Neural cell (in vitro differentiated cells): ENCODE data around the gene LINC00237. TPM values are rescaled to one million over a fixed set of nuclear protein-coding genes. Genes with fewer than 3 reads are reported as not detected.

ENCODE experiments used
- H2AFZ ChIP-seq: fragments of 200-600, 300-800 bp; sonication (generic), shearing (Covaris generic); 2 replicates; pipeline ENCODE4 v1.6.0; 2014; ENCODE audit warnings: low read depth, mild to moderate bottlenecking, antibody characterized with exemption, low read length, moderate library complexity
- H3F3A ChIP-seq: fragments of 200-600 bp; shearing (Covaris generic); 2 replicates; pipeline ENCODE4 v1.6.1; 2016; ENCODE audit warnings: mild to moderate bottlenecking, moderate library complexity, mixed read lengths, antibody characterized with exemption, low read length; ENCODE audit not compliant: insufficient read depth, poor library complexity, severe bottlenecking
- H3K27ac ChIP-seq: fragments of 200-600, 300-800 bp; sonication (generic), shearing (Covaris generic); 2 replicates; pipeline ENCODE4 v1.5.1; 2014; ENCODE audit warnings: mild to moderate bottlenecking, low read length, moderate library complexity
- H3K27me3 ChIP-seq: fragments of 300-800, 200-600 bp; sonication (generic), shearing (Covaris generic); 2 replicates; pipeline ENCODE4 v1.6.0; 2014; ENCODE audit warnings: mild to moderate bottlenecking, low read depth, low read length, moderate library complexity; ENCODE audit not compliant: insufficient read depth
- H3K36me3 ChIP-seq: fragments of 300-800, 200-600 bp; sonication (generic), shearing (Covaris generic); 2 replicates; pipeline ENCODE4 v1.5.1; 2014; ENCODE audit warnings: mild to moderate bottlenecking, antibody characterized with exemption, low read length, moderate library complexity; ENCODE audit not compliant: insufficient read depth
- H3K4me2 ChIP-seq: fragments of 300-800, 200-600 bp; sonication (generic), shearing (Covaris generic); 2 replicates; pipeline ENCODE4 v1.6.0; 2014; ENCODE audit warnings: mild to moderate bottlenecking, low read length
- H3K4me3 ChIP-seq: fragments of 300-800, 200-600 bp; sonication (generic), shearing (Covaris generic); 2 replicates; pipeline ENCODE4 v1.5.1; 2014; ENCODE audit warnings: mild to moderate bottlenecking, low read length, moderate library complexity
- H3K79me2 ChIP-seq: fragments of 200-600 bp; shearing (Covaris generic); replicated peaks from 2 replicates; pipeline ENCODE4 v1.6.0; 2014; ENCODE audit warnings: mild to moderate bottlenecking, low read length, moderate library complexity; ENCODE audit not compliant: insufficient read depth
- H3K9ac ChIP-seq: fragments of 300-800, 200-600 bp; sonication (generic), shearing (Covaris generic); 2 replicates; pipeline ENCODE4 v1.6.1; 2016; ENCODE audit warnings: mild to moderate bottlenecking, low read length, mixed read lengths
- H3K9me2 ChIP-seq: fragments of 200-600 bp; shearing (Covaris generic); 2 replicates; pipeline ENCODE4 v1.6.1; 2016; ENCODE audit warnings: mild to moderate bottlenecking, low read length, mixed read lengths; ENCODE audit not compliant: insufficient read depth
- H3K9me3 ChIP-seq: fragments of 200-600, 300-800 bp; sonication (generic), shearing (Covaris generic); 2 replicates; pipeline ENCODE4 v1.6.1; 2016; ENCODE audit warnings: mild to moderate bottlenecking, mixed run types, low read length, moderate library complexity, mixed read lengths
- H4K20me1 ChIP-seq: fragments of 200-600 bp; shearing (Covaris generic); 2 replicates; pipeline ENCODE4 v1.6.1; 2016; ENCODE audit warnings: mild to moderate bottlenecking, mixed run types; ENCODE audit not compliant: insufficient read depth
- EP300 ChIP-seq: fragments of 450-650 bp; conservative IDR thresholded peaks from 2 replicates; pipeline ENCODE4 v1.6.1; 2014; ENCODE audit warnings: antibody characterized with exemption, mild to moderate bottlenecking, moderate library complexity; ENCODE audit not compliant: poor library complexity, severe bottlenecking
- EZH2 ChIP-seq: fragments of 200-600, 300-800 bp; shearing (Covaris generic), sonication (generic); IDR thresholded peaks from 2 replicates; pipeline ENCODE4 v1.6.1; 2014; ENCODE audit warnings: antibody characterized with exemption, low read length, borderline replicate concordance, mild to moderate bottlenecking; ENCODE audit not compliant: insufficient read depth, poor library complexity, severe bottlenecking
- MXI1 ChIP-seq: fragments of 450-650 bp; conservative IDR thresholded peaks from 2 replicates; pipeline ENCODE4 v1.6.1; 2014; ENCODE audit warnings: antibody characterized with exemption, mild to moderate bottlenecking; ENCODE audit not compliant: poor library complexity, severe bottlenecking
- POLR2AphosphoS5 ChIP-seq: IDR thresholded peaks from 2 replicates; pipeline ENCODE4 v1.6.1; 2012
- RAD21 ChIP-seq: fragments of 450-650 bp; conservative IDR thresholded peaks from 2 replicates; pipeline ENCODE4 v1.6.1; 2014; ENCODE audit warnings: antibody characterized with exemption, mild to moderate bottlenecking, moderate library complexity
- SMC3 ChIP-seq: fragments of 450-650 bp; conservative IDR thresholded peaks from 2 replicates; pipeline ENCODE4 v1.6.1; 2014; ENCODE audit warnings: antibody characterized with exemption, mild to moderate bottlenecking, moderate library complexity; ENCODE audit not compliant: poor library complexity
- TAF1 ChIP-seq: IDR thresholded peaks from 2 replicates; pipeline ENCODE4 v1.6.1; 2012; ENCODE audit warnings: low read depth
- polyA plus RNA-seq: library from polyadenylated mRNA; depleted of rRNA; stranded (reverse); fragments of >200 nt; gene quantifications from 2 replicates; pipeline ENCODE4 v1.2.3, GENCODE V29; 2014
- TF ChIP-seq, protein P1 (sequence below): IDR thresholded peaks from 2 replicates; pipeline ENCODE4 v1.6.1; 2012; ENCODE audit warnings: borderline replicate concordance
- TF ChIP-seq, protein P2 (sequence below): fragments of 450-650 bp; IDR thresholded peaks from 2 replicates; pipeline ENCODE4 v1.5.1; 2014; ENCODE audit warnings: antibody characterized with exemption, mild to moderate bottlenecking, moderate library complexity; ENCODE audit not compliant: poor library complexity, severe bottlenecking

LINC00237 gene
- polyA plus RNA-seq, 1 donor from 2014 or later, result not detected

DNA sequence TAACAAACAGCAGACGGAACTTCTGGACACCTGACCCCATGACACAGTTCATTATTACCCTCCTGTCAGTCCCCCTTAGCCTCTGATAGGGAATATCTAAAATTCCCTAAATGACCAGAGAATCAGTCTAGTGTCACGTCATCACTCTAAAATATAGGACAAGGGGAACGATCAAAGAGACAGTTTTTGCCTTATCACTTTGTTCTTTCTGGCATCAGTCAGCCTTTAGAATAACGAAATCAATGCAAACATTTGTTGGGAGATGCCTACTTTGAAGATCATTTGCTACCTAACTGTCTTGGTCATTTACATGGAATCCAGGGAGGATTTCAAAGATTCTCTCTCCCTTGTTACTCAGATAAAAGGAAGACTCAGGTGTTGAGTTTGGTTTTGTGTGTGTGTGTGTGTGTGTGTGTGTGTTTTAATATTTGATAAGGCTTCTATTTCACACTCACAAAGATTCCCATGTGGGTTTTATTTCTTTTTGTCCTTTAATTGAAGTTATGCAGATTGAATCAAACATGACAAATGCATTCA is 28.3 kb downstream of the LINC00237 start:
- TF ChIP-seq EP300, result no peak
- TF ChIP-seq, protein P1, sequence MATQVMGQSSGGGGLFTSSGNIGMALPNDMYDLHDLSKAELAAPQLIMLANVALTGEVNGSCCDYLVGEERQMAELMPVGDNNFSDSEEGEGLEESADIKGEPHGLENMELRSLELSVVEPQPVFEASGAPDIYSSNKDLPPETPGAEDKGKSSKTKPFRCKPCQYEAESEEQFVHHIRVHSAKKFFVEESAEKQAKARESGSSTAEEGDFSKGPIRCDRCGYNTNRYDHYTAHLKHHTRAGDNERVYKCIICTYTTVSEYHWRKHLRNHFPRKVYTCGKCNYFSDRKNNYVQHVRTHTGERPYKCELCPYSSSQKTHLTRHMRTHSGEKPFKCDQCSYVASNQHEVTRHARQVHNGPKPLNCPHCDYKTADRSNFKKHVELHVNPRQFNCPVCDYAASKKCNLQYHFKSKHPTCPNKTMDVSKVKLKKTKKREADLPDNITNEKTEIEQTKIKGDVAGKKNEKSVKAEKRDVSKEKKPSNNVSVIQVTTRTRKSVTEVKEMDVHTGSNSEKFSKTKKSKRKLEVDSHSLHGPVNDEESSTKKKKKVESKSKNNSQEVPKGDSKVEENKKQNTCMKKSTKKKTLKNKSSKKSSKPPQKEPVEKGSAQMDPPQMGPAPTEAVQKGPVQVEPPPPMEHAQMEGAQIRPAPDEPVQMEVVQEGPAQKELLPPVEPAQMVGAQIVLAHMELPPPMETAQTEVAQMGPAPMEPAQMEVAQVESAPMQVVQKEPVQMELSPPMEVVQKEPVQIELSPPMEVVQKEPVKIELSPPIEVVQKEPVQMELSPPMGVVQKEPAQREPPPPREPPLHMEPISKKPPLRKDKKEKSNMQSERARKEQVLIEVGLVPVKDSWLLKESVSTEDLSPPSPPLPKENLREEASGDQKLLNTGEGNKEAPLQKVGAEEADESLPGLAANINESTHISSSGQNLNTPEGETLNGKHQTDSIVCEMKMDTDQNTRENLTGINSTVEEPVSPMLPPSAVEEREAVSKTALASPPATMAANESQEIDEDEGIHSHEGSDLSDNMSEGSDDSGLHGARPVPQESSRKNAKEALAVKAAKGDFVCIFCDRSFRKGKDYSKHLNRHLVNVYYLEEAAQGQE, result no peak
- no peak for TF ChIP-seq POLR2AphosphoS5
- TF ChIP-seq MXI1, result no peak
- TF ChIP-seq, protein P2, sequence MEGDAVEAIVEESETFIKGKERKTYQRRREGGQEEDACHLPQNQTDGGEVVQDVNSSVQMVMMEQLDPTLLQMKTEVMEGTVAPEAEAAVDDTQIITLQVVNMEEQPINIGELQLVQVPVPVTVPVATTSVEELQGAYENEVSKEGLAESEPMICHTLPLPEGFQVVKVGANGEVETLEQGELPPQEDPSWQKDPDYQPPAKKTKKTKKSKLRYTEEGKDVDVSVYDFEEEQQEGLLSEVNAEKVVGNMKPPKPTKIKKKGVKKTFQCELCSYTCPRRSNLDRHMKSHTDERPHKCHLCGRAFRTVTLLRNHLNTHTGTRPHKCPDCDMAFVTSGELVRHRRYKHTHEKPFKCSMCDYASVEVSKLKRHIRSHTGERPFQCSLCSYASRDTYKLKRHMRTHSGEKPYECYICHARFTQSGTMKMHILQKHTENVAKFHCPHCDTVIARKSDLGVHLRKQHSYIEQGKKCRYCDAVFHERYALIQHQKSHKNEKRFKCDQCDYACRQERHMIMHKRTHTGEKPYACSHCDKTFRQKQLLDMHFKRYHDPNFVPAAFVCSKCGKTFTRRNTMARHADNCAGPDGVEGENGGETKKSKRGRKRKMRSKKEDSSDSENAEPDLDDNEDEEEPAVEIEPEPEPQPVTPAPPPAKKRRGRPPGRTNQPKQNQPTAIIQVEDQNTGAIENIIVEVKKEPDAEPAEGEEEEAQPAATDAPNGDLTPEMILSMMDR, result no peak
- TF ChIP-seq TAF1, result no peak
- TF ChIP-seq SMC3, result no peak
- no peak for TF ChIP-seq EZH2
- TF ChIP-seq RAD21, result no peak
- H2AFZ ChIP-seq, result no peak overlapping the region
- H3K27ac ChIP-seq, result no peak overlapping the region
- no peaks in the 10 kb centered on the region for H3K9me2 ChIP-seq
- H3K4me3 ChIP-seq, result no peak overlapping the region
- H4K20me1 ChIP-seq, result no peaks in the 10 kb centered on the region
- H3K27me3 ChIP-seq, result no peaks in the 10 kb centered on the region
- no peaks in the 10 kb centered on the region for H3K36me3 ChIP-seq
- H3K79me2 ChIP-seq, result no peaks in the 10 kb centered on the region
- no peaks in the 10 kb centered on the region for H3F3A ChIP-seq
- no peaks in the 10 kb centered on the region for H3K9me3 ChIP-seq
- H3K4me2 ChIP-seq, result no peak overlapping the region
- H3K9ac ChIP-seq, result no peak overlapping the region

DNA sequence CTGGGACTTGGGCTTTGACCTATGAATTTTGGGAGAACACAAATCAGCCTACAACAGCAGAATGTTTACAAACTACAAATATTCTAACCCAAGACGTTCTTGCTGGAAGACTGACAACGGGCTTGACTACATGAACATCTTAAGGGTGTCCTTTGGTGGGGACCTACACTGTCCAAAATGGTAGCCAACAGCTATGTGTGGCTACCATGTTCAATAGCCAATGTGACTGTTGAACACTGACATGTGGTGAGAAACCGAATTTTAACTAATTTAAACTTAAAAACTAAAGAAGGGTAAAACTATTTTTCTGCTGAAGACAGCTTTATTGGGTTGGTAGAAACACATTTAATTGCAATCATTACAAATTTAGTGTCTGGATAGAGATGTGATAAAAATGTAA is 30.1 kb downstream of the LINC00237 start:
- no peaks in the 10 kb centered on the region for H3K79me2 ChIP-seq
- H3K9me2 ChIP-seq, result no peaks in the 10 kb centered on the region
- no peaks in the 10 kb centered on the region for H3F3A ChIP-seq
- no peak overlapping the region for H3K4me2 ChIP-seq
- H3K27ac ChIP-seq, result no peak overlapping the region
- H2AFZ ChIP-seq, result no peak overlapping the region
- no peaks in the 10 kb centered on the region for H4K20me1 ChIP-seq
- no peaks in the 10 kb centered on the region for H3K27me3 ChIP-seq
- no peak for TF ChIP-seq EP300
- no peak for TF ChIP-seq TAF1
- no peak for TF ChIP-seq RAD21
- TF ChIP-seq, protein P2, result no peak
- TF ChIP-seq, protein P1, result no peak
- no peak for TF ChIP-seq MXI1
- TF ChIP-seq SMC3, result no peak
- no peak for TF ChIP-seq POLR2AphosphoS5
- no peak for TF ChIP-seq EZH2
- no peaks in the 10 kb centered on the region for H3K36me3 ChIP-seq
- no peak overlapping the region for H3K9ac ChIP-seq
- H3K4me3 ChIP-seq, result no peak overlapping the region
- H3K9me3 ChIP-seq, result no peaks in the 10 kb centered on the region
